H1 (cell line): Measurements from ENCODE around the gene ROR1. TPM values are rescaled to one million over a fixed set of nuclear protein-coding genes. Genes with fewer than 3 reads are reported as not detected.

ENCODE experiments used
- BCL11A ChIP-seq, 2 experiments: IDR thresholded peaks; one replicate each; pipeline ENCODE4 v1.6.1; 2011; ENCODE audit warnings: low read depth in 2 of 2, low read length in 2 of 2, mild to moderate bottlenecking in 2 of 2
- EGR1 ChIP-seq: IDR thresholded peaks from 2 replicates; pipeline ENCODE4 v1.6.1; 2011; ENCODE audit warnings: low read depth, low read length, borderline replicate concordance
- JUN ChIP-seq: IDR thresholded peaks from 2 replicates; pipeline ENCODE4 v1.6.1; 2011; ENCODE audit warnings: low read depth, mild to moderate bottlenecking, improper control_type of control experiment, low read length
- RBBP5 ChIP-seq: IDR thresholded peaks from 2 replicates; pipeline ENCODE4 v1.7.1; 2012; ENCODE audit warnings: low read depth, mild to moderate bottlenecking, inconsistent platforms, low read length, moderate library complexity, borderline replicate concordance
- RFX5 ChIP-seq: IDR thresholded peaks from 2 replicates; pipeline ENCODE4 v1.6.1; 2011; ENCODE audit warnings: low read depth, low read length, improper control_type of control experiment, borderline replicate concordance
- TBP ChIP-seq: IDR thresholded peaks from 2 replicates; pipeline ENCODE4 v1.6.1; 2011; ENCODE audit warnings: low read depth, low read length, improper control_type of control experiment
- polyA plus RNA-seq, 7 experiments: library from polyadenylated mRNA; depleted of rRNA in 3 of 7; stranded (reverse) in 5 of 7; unstranded in 2 of 7; fragments of >200 nt in 5 of 7; fragments of 200-250 nt in 2 of 7; gene quantifications; 1 replicate in 5 of 7; 2 replicates in 1 of 7; 4 replicates in 1 of 7; pipeline versions ENCODE4 v1.2.1 to v1.2.3, GENCODE V29; 2011 to 2013; ENCODE audit warnings: missing spikeins in 2 of 7, mixed read lengths in 2 of 7
- total RNA-seq: library from RNA; stranded (reverse); fragmentation: NEBNext Ultra II Directional; extraction: Animal tissue kit (Norgen Biotek cat#: 25700); gene quantifications from 2 replicates; pipeline ENCODE4 v1.2.1, GENCODE V29; 2021

ROR1 gene
- total and polyA plus RNA-seq, 2 of the 8 experiments (the other 6 are each of a cell fraction or from before 2014, with no cell fraction given) = 33.6 to 73.6 TPM

DNA sequence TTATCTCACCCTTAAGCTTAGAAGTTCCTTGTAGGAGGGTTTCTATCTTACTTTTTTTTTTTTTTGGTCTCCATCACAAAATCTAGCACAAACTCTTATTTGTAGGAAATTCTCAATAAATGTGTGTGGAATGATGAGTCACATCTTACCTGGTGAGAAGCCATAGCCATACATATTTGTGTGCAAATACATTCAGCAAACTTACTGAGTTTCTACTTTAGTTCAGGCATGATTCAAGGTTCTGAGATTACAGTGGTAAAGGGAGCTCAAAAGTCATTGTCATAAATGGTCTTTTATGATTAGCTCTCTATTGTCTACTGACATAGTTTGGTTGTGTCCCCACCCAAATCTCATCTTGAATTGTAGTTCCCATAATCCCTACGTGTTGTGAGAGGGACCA is 236.5 kb downstream of the ROR1 start (continued):
- no peak for TF ChIP-seq EGR1
- TF ChIP-seq RFX5 = no peak
- TF ChIP-seq JUN = no peak
- TF ChIP-seq TBP = no peak
- TF ChIP-seq BCL11A (IDR thresholded peaks at IDR 0.05; ENCODE audit: low read depth in 2 of 2, low read length in 2 of 2) = no peak
- no peak for TF ChIP-seq RBBP5
